HCT116 (cell line): ENCODE results near the gene C19orf25.

Source experiments
- CEBPB ChIP-seq: IDR thresholded peaks from 2 replicates; pipeline ENCODE4 v1.6.1; 2012; ENCODE audit warnings: low read depth
- CTCF ChIP-seq, 3 experiments: fragments of 200-600 bp in 1 of 3; sonication (generic) in 1 of 3; IDR thresholded peaks in 2 of 3; conservative IDR thresholded peaks in 1 of 3; 2 replicates each; pipeline ENCODE4 v1.5.1; 2012 to 2017; ENCODE audit warnings: low read depth in 2 of 3, low read length in 2 of 3, antibody characterized with exemption in 1 of 3, borderline replicate concordance in 1 of 3, control low read depth in 1 of 3, mild to moderate bottlenecking in 1 of 3, mixed read lengths in 1 of 3, mixed run types in 1 of 3, moderate library complexity in 1 of 3; ENCODE audit not compliant: insufficient read depth in 1 of 3
- EGR1 ChIP-seq: IDR thresholded peaks from 2 replicates; pipeline ENCODE4 v1.6.1; 2012; ENCODE audit warnings: low read depth
- EZH2 ChIP-seq: fragments of 200-600 bp; sonication (generic); IDR thresholded peaks from 2 replicates; pipeline ENCODE4 v1.6.1; 2017; ENCODE audit warnings: antibody characterized with exemption, mixed run types
- EZH2phosphoT487 ChIP-seq: fragments of 200-600 bp; IDR thresholded peaks from 2 replicates; pipeline ENCODE4 v1.6.1; 2018; ENCODE audit warnings: antibody characterized with exemption, borderline replicate concordance
- FOSL1 ChIP-seq: IDR thresholded peaks from 2 replicates; pipeline ENCODE4 v1.6.1; 2012; ENCODE audit warnings: low read depth
- MAX ChIP-seq: IDR thresholded peaks from 2 replicates; pipeline ENCODE4 v1.6.1; 2012
- POLR2A ChIP-seq: IDR thresholded peaks from 2 replicates; pipeline ENCODE4 v1.7.0; 2011; ENCODE audit warnings: borderline replicate concordance; ENCODE audit not compliant: insufficient read depth, insufficient read length; ENCODE audit errors: extremely low read depth
- POLR2AphosphoS5 ChIP-seq: IDR thresholded peaks from 2 replicates; pipeline ENCODE4 v1.6.1; 2011; ENCODE audit warnings: mild to moderate bottlenecking, low read depth, low read length, moderate library complexity
- RAD21 ChIP-seq: IDR thresholded peaks from 2 replicates; pipeline ENCODE4 v1.6.1; 2012; ENCODE audit warnings: low read depth, mild to moderate bottlenecking
- SP1 ChIP-seq: IDR thresholded peaks from 2 replicates; pipeline ENCODE4 v1.6.1; 2012; ENCODE audit warnings: low read depth
- SRF ChIP-seq: IDR thresholded peaks from 2 replicates; pipeline ENCODE4 v1.6.1; 2012; ENCODE audit warnings: low read depth
- ZFX ChIP-seq: fragments of 450-650 bp; IDR thresholded peaks from 2 replicates; pipeline ENCODE4 v1.6.1; 2017

GRCh38 chr19:1469255-1470054 is 9.6 kb downstream of the C19orf25 start:
- peak; percentile 31; the same call in 1 of the 2 replicates for TF ChIP-seq MAX
- TF ChIP-seq POLR2A = no peak
- no peak for TF ChIP-seq CTCF (IDR thresholded peaks at IDR 0.05 in 2 of 3, conservative IDR thresholded peaks at IDR 0.05 in 1 of 3; ENCODE audit: borderline replicate concordance in 1 of 3, insufficient read depth in 1 of 3, low read depth in 2 of 3, low read length in 2 of 3)
- no peak for TF ChIP-seq RAD21
- TF ChIP-seq CEBPB = no peak
- no peak for TF ChIP-seq POLR2AphosphoS5
- TF ChIP-seq EZH2phosphoT487 = no peak
- no peak for TF ChIP-seq SRF
- no peak for TF ChIP-seq EGR1
- TF ChIP-seq ZFX = peak; percentile 71
- TF ChIP-seq FOSL1 = no peak
- TF ChIP-seq EZH2 = no peak
- TF ChIP-seq SP1 = no peak
